NCI-H2227 treated with DMSO at 0.1 percent for 48 hours (cell line): ENCODE measurements around the gene AGBL5.

ENCODE experiments used
- DNase-seq: peaks from one replicate; lab custom pipeline; 2025; lab: John Stamatoyannopoulos, UW

AGBL5 gene

GRCh38 chr2:27079233-27080139 is 28.0 kb downstream of the AGBL5 start:
- no peak for DNase-seq

GRCh38 chr2:27080140-27080469 is 28.6 kb downstream of the AGBL5 start:
- no peak for DNase-seq

GRCh38 chr2:27080603-27080936 is 29.1 kb downstream of the AGBL5 start:
- no peak for DNase-seq

GRCh38 chr2:27081984-27082772 is 30.7 kb downstream of the AGBL5 start:
- no peak for DNase-seq

GRCh38 chr2:27082773-27083409 is 31.4 kb downstream of the AGBL5 start:
- DNase-seq, result no peak

- DNase-seq, result no peak
Observed at GRCh38 chr2:27083410-27084296, 32.2 kb downstream of the AGBL5 start.

- no peak for DNase-seq
Observed at GRCh38 chr2:27084297-27085061, 33.0 kb downstream of the AGBL5 start.

- DNase-seq, result no peak
Observed at GRCh38 chr2:27085062-27085672, 33.7 kb downstream of the AGBL5 start.

GRCh38 chr2:27085673-27086089 is 34.2 kb downstream of the AGBL5 start:
- peak; percentile 16 for DNase-seq

GRCh38 chr2:27086090-27086723 is 34.7 kb downstream of the AGBL5 start:
- DNase-seq, result peak; percentile 94

- no peak for DNase-seq
Observed at GRCh38 chr2:27086724-27087593, 35.5 kb downstream of the AGBL5 start, which contains the start of gene KHK. TSS of gene KHK (plus strand) at chr2:27086772. CDS start at chr2:27087260, 488 bp downstream.

- no peak for DNase-seq
Observed at GRCh38 chr2:27087823-27088410, 36.4 kb downstream of the AGBL5 start.

- DNase-seq, result no peak
Observed at GRCh38 chr2:27088634-27089033, 37.2 kb downstream of the AGBL5 start.

- no peak for DNase-seq
Observed at GRCh38 chr2:27089111-27089954, 37.9 kb downstream of the AGBL5 start.

GRCh38 chr2:27091746-27092695 is 40.6 kb downstream of the AGBL5 start:
- DNase-seq, result no peak

- DNase-seq, result no peak
Observed at GRCh38 chr2:27092696-27093429, 41.4 kb downstream of the AGBL5 start.
